GM12878 (cell line): ENCODE results near the gene ZNF311. TPM values are rescaled to one million over a fixed set of nuclear protein-coding genes. Genes with fewer than 3 reads are reported as not detected.

Source experiments
- ATAC-seq: fragments of 200-7000 bp; cut with Tn5 transposase; 3 replicates; pipeline ENCODE4 v1.9.1; 2020; ENCODE audit warnings: mild to moderate bottlenecking, moderate library complexity
- BruUV-seq: library from RNA; stranded (reverse); fragments of 400-500 nt; replicated peaks from 2 replicates; lab custom pipeline; 2021; lab: Mats Ljungman, UMichigan
- CTCF ChIA-PET: fragments of 300-600 bp; sonication (Branson Sonifier 250); formaldehyde crosslinking; extraction: SDS; loops from one replicate; lab custom pipeline; 2021; ENCODE audit warnings: inconsistent platforms; lab: Yijun Ruan, JAX
- POLR2A ChIA-PET: fragments of 350-600 bp; formaldehyde crosslinking; extraction: SDS; loops from one replicate; lab custom pipeline; 2021; ENCODE audit warnings: inconsistent platforms; lab: Charles Lee
- RAD21 ChIA-PET: fragments of 300-600 bp; sonication (Branson Sonifier 250); formaldehyde crosslinking; loops from one replicate; lab custom pipeline; 2023; ENCODE audit warnings: antibody characterized with exemption; ENCODE audit not compliant: unreplicated experiment; lab: Charles Lee
- SMC1A ChIA-PET: fragments of 300-600 bp; sonication (Branson Sonifier 250); formaldehyde crosslinking; loops from one replicate; lab custom pipeline; 2023; ENCODE audit not compliant: unreplicated experiment, uncharacterized antibody; lab: Charles Lee
- DNase-seq: peaks from one replicate; pipeline ENCODE4 v3.0.0-alpha.2; 2011; ENCODE audit warnings: low read depth, low spot score
- FAIRE-seq: peaks from 3 replicates; lab custom pipeline; 2011; peaks lifted over from hg19 to GRCh38; lab: Jason Lieb, UNC
- H2AFZ ChIP-seq: 2 replicates; pipeline ENCODE4 v1.6.0; 2011; ENCODE audit warnings: low read depth, low read length, control low read depth; ENCODE audit not compliant: control insufficient read depth
- H3K27ac ChIP-seq: 2 replicates; pipeline ENCODE4 v1.5.1; 2011; ENCODE audit warnings: control low read depth; ENCODE audit not compliant: control insufficient read depth, insufficient read depth
- H3K27me3 ChIP-seq, 2 experiments: replicated peaks in 1 of 2; 2 replicates each; pipeline versions ENCODE4 v1.6.0 to v1.6.1; 2011; ENCODE audit warnings: low read length in 1 of 2; ENCODE audit not compliant: control insufficient read depth in 2 of 2, insufficient read depth in 2 of 2
- H3K36me3 ChIP-seq, 2 experiments: 2 replicates each; pipeline ENCODE4 v1.5.1; 2011; ENCODE audit warnings: low read length in 1 of 2; ENCODE audit not compliant: control insufficient read depth in 2 of 2, insufficient read depth in 2 of 2
- H3K4me1 ChIP-seq: 2 replicates; pipeline ENCODE4 v1.6.1; 2011; ENCODE audit warnings: mild to moderate bottlenecking, low read length, moderate library complexity, mixed read lengths; ENCODE audit not compliant: control insufficient read depth, insufficient read depth
- H3K4me2 ChIP-seq: 2 replicates; pipeline ENCODE4 v1.6.0; 2011; ENCODE audit warnings: control low read depth; ENCODE audit not compliant: control insufficient read depth, insufficient read depth
- H3K4me3 ChIP-seq: fragments of 200-600 bp; sonication (generic); 2 replicates; pipeline ENCODE4 v1.5.1; 2016
- H3K79me2 ChIP-seq: 2 replicates; pipeline ENCODE4 v1.6.0; 2011; ENCODE audit warnings: low read length; ENCODE audit not compliant: control insufficient read depth, insufficient read depth
- H3K9ac ChIP-seq: 2 replicates; pipeline ENCODE4 v1.8.0; 2011; ENCODE audit warnings: low read length, control low read depth, mixed read lengths; ENCODE audit not compliant: control insufficient read depth, insufficient read depth
- H3K9me3 ChIP-seq: replicated peaks from 3 replicates; pipeline ENCODE4 v1.5.1; 2011; ENCODE audit warnings: mild to moderate bottlenecking, low read length; ENCODE audit not compliant: control insufficient read depth, insufficient read depth
- H4K20me1 ChIP-seq: 2 replicates; pipeline ENCODE4 v1.6.0; 2011; ENCODE audit not compliant: control insufficient read depth, insufficient read depth
- IRF5 ChIP-seq: fragments of 450-650 bp; IDR thresholded peaks from 2 replicates; pipeline ENCODE4 v1.6.1; 2017; ENCODE audit warnings: borderline replicate concordance
- NBN ChIP-seq: fragments of 450-650 bp; IDR thresholded peaks from 2 replicates; pipeline ENCODE4 v1.6.1; 2016
- POU2F2 ChIP-seq: IDR thresholded peaks from 3 replicates; pipeline ENCODE4 v1.6.1; 2011; ENCODE audit warnings: low read depth, mild to moderate bottlenecking, low read length, borderline replicate concordance
- RAD51 ChIP-seq: fragments of 450-650 bp; IDR thresholded peaks from 2 replicates; pipeline ENCODE4 v1.6.1; 2016; ENCODE audit warnings: moderate library complexity, mild to moderate bottlenecking, inconsistent platforms
- REST ChIP-seq: IDR thresholded peaks from 2 replicates; pipeline ENCODE4 v1.6.1; 2012; ENCODE audit warnings: mild to moderate bottlenecking, low read depth, low read length
- SKIL ChIP-seq: fragments of 450-650 bp; IDR thresholded peaks from 2 replicates; pipeline ENCODE4 v1.6.1; 2017; ENCODE audit warnings: mild to moderate bottlenecking, low read depth, inconsistent platforms; ENCODE audit not compliant: poor library complexity, severe bottlenecking
- ZBTB11 ChIP-seq: fragments of 450-650 bp; formaldehyde crosslinking; IDR thresholded peaks from 2 replicates; pipeline ENCODE4 v1.5.0; 2022; ENCODE audit warnings: mild to moderate bottlenecking, missing genetic modification characterization
- ZSCAN29 ChIP-seq: fragments of 450-650 bp; IDR thresholded peaks from 2 replicates; pipeline ENCODE4 v1.6.1; 2017; ENCODE audit warnings: mild to moderate bottlenecking, moderate library complexity
- WGBS: methylation state at CpG from one replicate; pipeline ENCODE4 v1.1.6; 2016; ENCODE audit warnings: low lambda C conversion rate; ENCODE audit not compliant: insufficient replicate concordance, insufficient coverage; ENCODE audit errors: missing lambda C conversion rate; 5-methylcytosine and 5-hydroxymethylcytosine counted together
- in situ Hi-C: fragments of 300-500 bp; cut with MboI; formaldehyde crosslinking; loops from 9 replicates; pipeline ENCODE4 v1.14.3; 2018; ENCODE audit warnings: mixed read lengths
- intact Hi-C: fragments of 100-400 bp; cut with micrococcal nuclease; formaldehyde crosslinking; loops from one replicate; pipeline ENCODE4 v1.14.2; 2022; ENCODE audit not compliant: unreplicated experiment
- polyA plus RNA-seq, 11 experiments: library from polyadenylated mRNA; depleted of rRNA in 4 of 11; unstranded in 6 of 11; stranded (reverse) in 5 of 11; fragments of >200 nt; fragmentation: Nextera tagmentation in 4 of 11; fragmentation: Illumina TruSeq in 1 of 11; extraction: Ambion mirVana in 4 of 11; extraction: Trizol in 1 of 11; gene quantifications; 1 replicate in 1 of 11; 2 replicates in 10 of 11; pipeline versions ENCODE4 v1.2.1 to v1.2.3, GENCODE V29; 2011 to 2016; ENCODE audit warnings: inconsistent platforms in 2 of 11, missing spikeins in 2 of 11, low read depth in 1 of 11
- total RNA-seq, 4 experiments: library from RNA; depleted of rRNA in 3 of 4; stranded (reverse); fragments of >200 nt in 3 of 4; fragmentation: Illumina TruSeq in 1 of 4; extraction: Trizol in 1 of 4; gene quantifications; 2 replicates each; pipeline versions ENCODE4 v1.2.1 to v1.2.3, GENCODE V29; 2013 to 2021

Gene ZNF311
- total and polyA plus RNA-seq, 10 of the 15 experiments (the other 5 are each of a cell fraction or from before 2014, with no cell fraction given) = 0.07 TPM; not detected in 9

GRCh38 chr6:28977341-28978132, 27.6 kb downstream of the ZNF311 start (continued):
- TF ChIP-seq SKIL (no peak), POU2F2 (no peak)
- TF ChIP-seq, all 136 proteins: peak for 0

GRCh38 chr6:28976677-28977076, 28.4 kb downstream of the ZNF311 start:
- Histone ChIP-seq H3K4me1 (peaks cover 6% of the 10 kb centered on the region; the same call in 1 of the 2 replicates), H3K79me2 (no peaks in the 10 kb centered on the region), H3K27me3 (no peaks in the 10 kb centered on the region), H3K4me2 (peak overlapping the region; percentile 21; the same call in 1 of the 2 replicates), H3K27ac (no peak overlapping the region), H3K4me3 (0 out of 2 replicates have a peak overlapping the region, but pooled peaks have one; percentile 49), H3K36me3 (no peaks in the 10 kb centered on the region), H3K9me3 (no peaks in the 10 kb centered on the region; the same call in 2 of the 3 replicates), H2AFZ (no peak overlapping the region), H3K9ac (no peak overlapping the region), H4K20me1 (no peaks in the 10 kb centered on the region)
- FAIRE-seq = no peak
- in situ Hi-C loops (no loop called here), intact Hi-C loops (no loop called here)
- ChIA-PET POLR2A (interaction anchor here (0.6 kb wide), 1 partner anchor 21 kb away, joined by 3 read pairs; no protein-coding TSS in a partner anchor), RAD21 (no interaction called here), SMC1A (no interaction called here), CTCF (interaction anchor here (0.6 kb wide), 1 partner anchor 316 kb away, joined by 4 read pairs; no protein-coding TSS in a partner anchor)
- ATAC-seq = no peak
- no peak for DNase-seq
- BruUV-seq = no TSS peak
- 65% methylated on average over 3 of the region's 3 CpGs for WGBS
- TF ChIP-seq RAD51 (no peak), ZSCAN29 (no peak), ZBTB11 (no peak), REST (no peak), NBN (no peak), IRF5 (no peak)
